HepG2 (cell line): Measurements from ENCODE around the gene BTNL3. TPM values are rescaled to one million over a fixed set of nuclear protein-coding genes. Genes with fewer than 3 reads are reported as not detected.

ENCODE experiments used
- ATAC-seq: fragments of 200-7000 bp; cut with Tn5 transposase; 3 replicates; pipeline ENCODE4 v1.9.1; 2020; ENCODE audit warnings: mild to moderate bottlenecking, moderate library complexity
- BruUV-seq: library from RNA; stranded (reverse); fragments of 400-500 nt; replicated peaks from 2 replicates; lab custom pipeline; 2021; lab: Mats Ljungman, UMichigan
- CTCF ChIA-PET: fragments of 300-600 bp; formaldehyde crosslinking; extraction: SDS; loops from one replicate; lab custom pipeline; 2021; ENCODE audit warnings: low total read pairs, inconsistent platforms, low intra/inter-chr PET ratio; lab: Yijun Ruan, JAX
- POLR2A ChIA-PET: fragments of 350-600 bp; sonication (Branson Sonifier 250); formaldehyde crosslinking; loops from one replicate; lab custom pipeline; 2020; ENCODE audit warnings: antibody characterized with exemption, inconsistent platforms; lab: Yijun Ruan, JAX
- DNase-seq: peaks from one replicate; pipeline ENCODE4 v3.0.0-alpha.2; 2015; ENCODE audit warnings: low spot score
- FAIRE-seq: peaks from 3 replicates; lab custom pipeline; 2011; peaks lifted over from hg19 to GRCh38; lab: Jason Lieb, UNC
- H2AFZ ChIP-seq: one replicate; pipeline ENCODE4 v1.6.1; 2011; ENCODE audit warnings: low read length, inconsistent platforms
- H3K27ac ChIP-seq: fragments of 300-600 bp; 3 replicates; pipeline ENCODE4 v1.8.0; 2011; ENCODE audit warnings: mixed run types, mild to moderate bottlenecking, mixed read lengths, low read length, inconsistent platforms; ENCODE audit not compliant: insufficient read depth; ENCODE audit errors: extremely low read length
- H3K27me3 ChIP-seq, 2 experiments: fragments of 200-600 bp in 1 of 2; 2 replicates in 1 of 2; 3 replicates in 1 of 2; pipeline versions ENCODE4 v1.6.0 to v1.8.0; 2011; ENCODE audit warnings: low read length in 2 of 2, mild to moderate bottlenecking in 2 of 2, moderate library complexity in 2 of 2, inconsistent platforms in 1 of 2; ENCODE audit not compliant: insufficient read depth in 2 of 2, control insufficient read depth in 1 of 2
- H3K36me3 ChIP-seq, 2 experiments: fragments of 200-600 bp in 1 of 2; replicated peaks in 1 of 2; 2 replicates in 1 of 2; 3 replicates in 1 of 2; pipeline versions ENCODE4 v1.5.1 to v1.8.0; 2011; ENCODE audit warnings: low read length in 2 of 2, inconsistent platforms in 1 of 2; ENCODE audit not compliant: insufficient read depth in 2 of 2, control insufficient read depth in 1 of 2
- H3K4me1 ChIP-seq: 2 replicates; pipeline ENCODE4 v1.5.1; 2012; ENCODE audit warnings: low read length, inconsistent platforms; ENCODE audit not compliant: insufficient read depth
- H3K4me2 ChIP-seq: 2 replicates; pipeline ENCODE4 v1.6.0; 2011; ENCODE audit warnings: low read depth, low read length, inconsistent platforms
- H3K4me3 ChIP-seq, 3 experiments: fragments of 200-600 bp in 1 of 3; sonication (generic), shearing (Covaris generic) in 1 of 3; replicated peaks in 1 of 3; 2 replicates each; pipeline ENCODE4 v1.5.1; 2011 to 2016; ENCODE audit warnings: low read length in 3 of 3, inconsistent platforms in 2 of 3, low read depth in 2 of 3, mild to moderate bottlenecking in 2 of 3, control low read depth in 1 of 3, mixed read lengths in 1 of 3; ENCODE audit not compliant: insufficient read depth in 1 of 3
- H3K79me2 ChIP-seq: one replicate; pipeline ENCODE4 v1.6.1; 2011; ENCODE audit warnings: low read length, inconsistent platforms; ENCODE audit not compliant: insufficient read depth
- H3K9ac ChIP-seq: 2 replicates; pipeline ENCODE4 v1.6.0; 2011; ENCODE audit warnings: mild to moderate bottlenecking, low read depth, low read length, inconsistent platforms; ENCODE audit not compliant: insufficient read depth
- H3K9me3 ChIP-seq: 2 replicates; pipeline ENCODE4 v1.5.1; 2012; ENCODE audit warnings: mild to moderate bottlenecking, low read length
- H4K20me1 ChIP-seq: 2 replicates; pipeline ENCODE4 v1.6.0; 2011; ENCODE audit warnings: inconsistent platforms, mild to moderate bottlenecking, low read length, moderate library complexity; ENCODE audit not compliant: insufficient read depth
- FOSL1 ChIP-seq: sonication (generic); formaldehyde crosslinking; IDR thresholded peaks from 2 replicates; pipeline ENCODE4 v1.9.0; 2021; ENCODE audit warnings: missing genetic modification reagents, borderline replicate concordance
- POGK ChIP-seq: sonication (generic); formaldehyde crosslinking; conservative IDR thresholded peaks from 2 replicates; pipeline ENCODE4 v1.8.0; 2022; ENCODE audit warnings: mild to moderate bottlenecking, moderate library complexity, missing genetic modification reagents
- SRSF4 ChIP-seq: fragments of 200-400 bp; formaldehyde crosslinking; IDR thresholded peaks from one replicate; pipeline ENCODE4 v1.6.1; 2018; ENCODE audit warnings: mild to moderate bottlenecking, low read depth, low read length, moderate library complexity; ENCODE audit not compliant: poor library complexity, severe bottlenecking
- TCF7 ChIP-seq: sonication (generic); IDR thresholded peaks from 2 replicates; pipeline ENCODE4 v1.6.1; 2016; ENCODE audit warnings: antibody characterized with exemption, low read depth
- TCF7L2 ChIP-seq: IDR thresholded peaks from 2 replicates; pipeline ENCODE4 v1.6.1; 2011; ENCODE audit warnings: mild to moderate bottlenecking, low read depth, low read length, moderate library complexity
- TMF1 ChIP-seq: sonication (generic); formaldehyde crosslinking; IDR thresholded peaks from 2 replicates; pipeline ENCODE4 v1.8.1; 2022; ENCODE audit warnings: low read depth, missing genetic modification reagents
- ZFP82 ChIP-seq: sonication (generic); formaldehyde crosslinking; IDR thresholded peaks from 2 replicates; pipeline ENCODE4 v1.5.1; 2020; ENCODE audit warnings: mild to moderate bottlenecking, missing genetic modification reagents, borderline replicate concordance
- ZNF136 ChIP-seq: sonication (generic); formaldehyde crosslinking; IDR thresholded peaks from 2 replicates; pipeline ENCODE4 v1.8.1; 2022; ENCODE audit warnings: low read depth, mild to moderate bottlenecking, moderate library complexity, missing genetic modification reagents
- ZNF235 ChIP-seq: sonication (generic); formaldehyde crosslinking; IDR thresholded peaks from 2 replicates; pipeline ENCODE4 v1.8.1; 2023; ENCODE audit warnings: mild to moderate bottlenecking, missing genetic modification reagents, borderline replicate concordance
- ZNF678 ChIP-seq: sonication (generic); formaldehyde crosslinking; IDR thresholded peaks from 2 replicates; pipeline ENCODE4 v1.4.0; 2020; ENCODE audit warnings: mild to moderate bottlenecking, missing genetic modification reagents
- WGBS: methylation state at CpG from one replicate; pipeline ENCODE4 v1.1.6; 2017; ENCODE audit warnings: low lambda C conversion rate; 5-methylcytosine and 5-hydroxymethylcytosine counted together
- in situ Hi-C: cut with HindIII; loops from 2 replicates; pipeline ENCODE4 v1.10.0; 2017; ENCODE audit warnings: low pct_unique_long_range_greater_than_20kb; ENCODE audit not compliant: extremely low pct_ligation_motif_present
- intact Hi-C: fragments of 100-400 bp; cut with micrococcal nuclease; formaldehyde crosslinking; loops from one replicate; pipeline ENCODE4 v1.10.0; 2022; ENCODE audit not compliant: unreplicated experiment
- polyA plus RNA-seq, 8 experiments: library from polyadenylated mRNA; depleted of rRNA in 3 of 8; stranded (reverse) in 7 of 8; unstranded in 1 of 8; fragments of >200 nt; fragmentation: Illumina TruSeq in 4 of 8; extraction: Trizol in 4 of 8; gene quantifications; 2 replicates each; pipeline versions ENCODE4 v1.2.1 to v1.2.3, GENCODE V29; 2011 to 2016; ENCODE audit warnings: low read depth in 4 of 8, missing spikeins in 1 of 8, mixed read lengths in 1 of 8; ENCODE audit not compliant: insufficient read depth in 1 of 8
- total RNA-seq, 5 experiments: library from RNA; depleted of rRNA; stranded (reverse); fragments of >200 nt; fragmentation: Illumina TruSeq; extraction: Trizol; gene quantifications; 2 replicates each; pipeline ENCODE4 v1.2.3, GENCODE V29; 2016; ENCODE audit warnings: low read depth in 1 of 5
- TF ChIP-seq, protein P1 (sequence below): sonication (generic); formaldehyde crosslinking; conservative IDR thresholded peaks from 2 replicates; pipeline ENCODE4 v1.8.1; 2023; ENCODE audit warnings: missing genetic modification reagents
- TF ChIP-seq, protein P2 (sequence below): sonication (generic); formaldehyde crosslinking; IDR thresholded peaks from 2 replicates; pipeline ENCODE4 v1.4.0; 2020; ENCODE audit warnings: missing genetic modification reagents, borderline replicate concordance

BTNL3 gene
- total and polyA plus RNA-seq, 2 of the 13 experiments (the other 11 are each of a cell fraction or from before 2014, with no cell fraction given) = not detected

- TF ChIP-seq, protein P1, sequence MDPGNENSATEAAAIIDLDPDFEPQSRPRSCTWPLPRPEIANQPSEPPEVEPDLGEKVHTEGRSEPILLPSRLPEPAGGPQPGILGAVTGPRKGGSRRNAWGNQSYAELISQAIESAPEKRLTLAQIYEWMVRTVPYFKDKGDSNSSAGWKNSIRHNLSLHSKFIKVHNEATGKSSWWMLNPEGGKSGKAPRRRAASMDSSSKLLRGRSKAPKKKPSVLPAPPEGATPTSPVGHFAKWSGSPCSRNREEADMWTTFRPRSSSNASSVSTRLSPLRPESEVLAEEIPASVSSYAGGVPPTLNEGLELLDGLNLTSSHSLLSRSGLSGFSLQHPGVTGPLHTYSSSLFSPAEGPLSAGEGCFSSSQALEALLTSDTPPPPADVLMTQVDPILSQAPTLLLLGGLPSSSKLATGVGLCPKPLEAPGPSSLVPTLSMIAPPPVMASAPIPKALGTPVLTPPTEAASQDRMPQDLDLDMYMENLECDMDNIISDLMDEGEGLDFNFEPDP (CRISPR knock-in tag) = no peak
These were observed 28.4 kb upstream of the BTNL3 start (continued) for GRCh38 chr5:180960209-180960608.

DNA sequence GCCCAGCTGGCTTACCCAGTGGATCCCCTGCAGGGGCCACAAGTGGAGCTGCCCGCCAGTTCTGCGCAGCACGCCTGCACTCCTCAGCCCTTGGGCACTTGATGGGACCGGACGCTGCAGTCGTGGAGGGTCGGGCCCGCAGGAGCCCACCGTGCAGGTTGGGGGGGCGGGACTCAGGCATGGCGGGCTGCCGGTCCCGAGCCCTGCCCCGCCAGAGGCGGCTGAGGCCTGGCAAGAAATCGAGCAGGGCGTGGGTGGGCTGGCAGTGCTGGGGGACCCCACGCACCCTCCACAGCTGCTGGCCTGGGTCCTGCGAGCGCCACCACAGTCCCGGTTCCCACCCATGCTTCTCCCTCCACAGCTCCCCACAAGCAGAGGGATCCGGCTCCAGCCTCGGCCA lies 19.2 kb upstream of the BTNL3 start:
- no peak for DNase-seq
- 100% methylated on average over 3 of the region's 23 CpGs for WGBS
- Histone ChIP-seq H3K9ac (no peak overlapping the region), H2AFZ (no peak overlapping the region), H3K4me2 (no peak overlapping the region), H3K4me1 (no peaks in the 10 kb centered on the region), H3K79me2 (no peaks in the 10 kb centered on the region), H3K27me3 (no peaks in the 10 kb centered on the region; a peak in 2 of 5 replicates), H3K4me3 (no peak overlapping the region), H3K9me3 (no peaks in the 10 kb centered on the region), H3K27ac (no peak overlapping the region), H3K36me3 (no peaks in the 10 kb centered on the region), H4K20me1 (no peaks in the 10 kb centered on the region)
- CTCF ChIA-PET = no interaction called here
- no peak for FAIRE-seq
- in situ Hi-C loops (no loop called here), intact Hi-C loops (no loop called here)
- ATAC-seq = no peak
- no TSS peak for BruUV-seq
- POLR2A ChIA-PET = no interaction called here
- no peak for TF ChIP-seq TMF1
- no peak for TF ChIP-seq POGK (CRISPR knock-in tag)
- TF ChIP-seq ZNF136 (CRISPR knock-in tag) = no peak
- no peak for TF ChIP-seq ZNF678 (CRISPR knock-in tag)
- no peak for TF ChIP-seq TCF7L2
- TF ChIP-seq, protein P2, sequence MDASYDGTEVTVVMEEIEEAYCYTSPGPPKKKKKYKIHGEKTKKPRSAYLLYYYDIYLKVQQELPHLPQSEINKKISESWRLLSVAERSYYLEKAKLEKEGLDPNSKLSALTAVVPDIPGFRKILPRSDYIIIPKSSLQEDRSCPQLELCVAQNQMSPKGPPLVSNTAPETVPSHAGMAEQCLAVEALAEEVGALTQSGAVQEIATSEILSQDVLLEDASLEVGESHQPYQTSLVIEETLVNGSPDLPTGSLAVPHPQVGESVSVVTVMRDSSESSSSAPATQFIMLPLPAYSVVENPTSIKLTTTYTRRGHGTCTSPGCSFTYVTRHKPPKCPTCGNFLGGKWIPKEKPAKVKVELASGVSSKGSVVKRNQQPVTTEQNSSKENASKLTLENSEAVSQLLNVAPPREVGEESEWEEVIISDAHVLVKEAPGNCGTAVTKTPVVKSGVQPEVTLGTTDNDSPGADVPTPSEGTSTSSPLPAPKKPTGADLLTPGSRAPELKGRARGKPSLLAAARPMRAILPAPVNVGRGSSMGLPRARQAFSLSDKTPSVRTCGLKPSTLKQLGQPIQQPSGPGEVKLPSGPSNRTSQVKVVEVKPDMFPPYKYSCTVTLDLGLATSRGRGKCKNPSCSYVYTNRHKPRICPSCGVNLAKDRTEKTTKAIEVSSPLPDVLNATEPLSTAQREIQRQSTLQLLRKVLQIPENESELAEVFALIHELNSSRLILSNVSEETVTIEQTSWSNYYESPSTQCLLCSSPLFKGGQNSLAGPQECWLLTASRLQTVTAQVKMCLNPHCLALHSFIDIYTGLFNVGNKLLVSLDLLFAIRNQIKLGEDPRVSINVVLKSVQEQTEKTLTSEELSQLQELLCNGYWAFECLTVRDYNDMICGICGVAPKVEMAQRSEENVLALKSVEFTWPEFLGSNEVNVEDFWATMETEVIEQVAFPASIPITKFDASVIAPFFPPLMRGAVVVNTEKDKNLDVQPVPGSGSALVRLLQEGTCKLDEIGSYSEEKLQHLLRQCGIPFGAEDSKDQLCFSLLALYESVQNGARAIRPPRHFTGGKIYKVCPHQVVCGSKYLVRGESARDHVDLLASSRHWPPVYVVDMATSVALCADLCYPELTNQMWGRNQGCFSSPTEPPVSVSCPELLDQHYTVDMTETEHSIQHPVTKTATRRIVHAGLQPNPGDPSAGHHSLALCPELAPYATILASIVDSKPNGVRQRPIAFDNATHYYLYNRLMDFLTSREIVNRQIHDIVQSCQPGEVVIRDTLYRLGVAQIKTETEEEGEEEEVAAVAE (CRISPR knock-in tag) = no peak
- no peak for TF ChIP-seq TCF7
- TF ChIP-seq FOSL1 (CRISPR knock-in tag) = no peak
- no peak for TF ChIP-seq SRSF4
- TF ChIP-seq ZNF235 (CRISPR knock-in tag) = no peak
- TF ChIP-seq ZFP82 (CRISPR knock-in tag) = no peak
